ENCODE measurements around the gene ARMH2. TPM values are rescaled to one million over a fixed set of nuclear protein-coding genes. Genes with fewer than 3 reads are reported as not detected.
A peak's percentile ranks its signal among the peaks of the same experiment; 100 is the strongest.

Gene ARMH2
- total RNA-seq, 4 donors from 2014 or later, result not detected

- no peaks in the 10 kb centered on the region for H3K9me3 ChIP-seq
- no peaks in the 10 kb centered on the region for H3K27me3 ChIP-seq
- TF ChIP-seq EP300 (IDR thresholded peaks at IDR 0.05) (no peak), POLR2A (IDR thresholded peaks at IDR 0.05) (no peak), CTCF (IDR thresholded peaks at IDR 0.05) (no peak), POLR2AphosphoS5 (IDR thresholded peaks at IDR 0.05) (no peak)
- H3K27ac ChIP-seq, result no peak overlapping the region
- peaks cover 47% of the 10 kb centered on the region for H3K4me1 ChIP-seq
- WGBS, result 90% methylated on average over 4 of the region's 4 CpGs
- H3K4me3 ChIP-seq, result no peak overlapping the region
- no peak for DNase-seq (ENCODE audit: low spot score in 2 of 2)
- no peaks in the 10 kb centered on the region for H3K36me3 ChIP-seq
Observed at GRCh38 chr6:24833711-24834386, 35.1 kb upstream of the ARMH2 start.

GRCh38 chr6:24832794-24833193, 34.1 kb upstream of the ARMH2 start:
- Histone ChIP-seq H3K36me3 (no peaks in the 10 kb centered on the region), H3K9me3 (no peaks in the 10 kb centered on the region), H3K4me3 (no peak overlapping the region), H3K27ac (peak overlapping the region; percentile 48), H3K27me3 (no peaks in the 10 kb centered on the region), H3K4me1 (peaks cover 41% of the 10 kb centered on the region)
- 93% methylated on average over 1 of the region's 1 CpG for WGBS
- no peak for DNase-seq (ENCODE audit: low spot score in 2 of 2)
- TF ChIP-seq POLR2AphosphoS5 (IDR thresholded peaks at IDR 0.05), result no peak
- TF ChIP-seq CTCF (IDR thresholded peaks at IDR 0.05), result no peak
- no peak for TF ChIP-seq POLR2A (IDR thresholded peaks at IDR 0.05)
- no peak for TF ChIP-seq EP300 (IDR thresholded peaks at IDR 0.05)

- H3K36me3 ChIP-seq, result no peaks in the 10 kb centered on the region
- no peak for DNase-seq (ENCODE audit: low spot score in 2 of 2)
- WGBS, result 58% methylated on average over 10 of the region's 10 CpGs
- H3K27ac ChIP-seq, result peak overlapping the region; percentile 48
- no peak overlapping the region for H3K4me3 ChIP-seq
- TF ChIP-seq POLR2AphosphoS5 (IDR thresholded peaks at IDR 0.05) (peak in 1 of 3 donors; percentile 6), POLR2A (IDR thresholded peaks at IDR 0.05) (no peak)
- H3K9me3 ChIP-seq, result no peaks in the 10 kb centered on the region
- peaks cover 43% of the 10 kb centered on the region for H3K4me1 ChIP-seq
- no peaks in the 10 kb centered on the region for H3K27me3 ChIP-seq
Observed at GRCh38 chr6:24831771-24832716, 33.3 kb upstream of the ARMH2 start.

- H3K27ac ChIP-seq, result no peak overlapping the region
- DNase-seq (ENCODE audit: low spot score in 2 of 2), result no peak
- H3K4me3 ChIP-seq, result no peak overlapping the region
- 86% methylated on average over 3 of the region's 3 CpGs for WGBS
- H3K36me3 ChIP-seq, result no peaks in the 10 kb centered on the region
- H3K27me3 ChIP-seq, result no peaks in the 10 kb centered on the region
- TF ChIP-seq POLR2AphosphoS5 (IDR thresholded peaks at IDR 0.05) (no peak), CTCF (IDR thresholded peaks at IDR 0.05) (no peak), EP300 (IDR thresholded peaks at IDR 0.05) (no peak), POLR2A (IDR thresholded peaks at IDR 0.05) (no peak)
- H3K4me1 ChIP-seq, result peaks cover 23% of the 10 kb centered on the region
- H3K9me3 ChIP-seq, result no peaks in the 10 kb centered on the region
Observed at GRCh38 chr6:24829657-24830056, 30.9 kb upstream of the ARMH2 start.

- Histone ChIP-seq H3K27me3 (no peaks in the 10 kb centered on the region), H3K36me3 (no peaks in the 10 kb centered on the region), H3K4me3 (no peak overlapping the region), H3K9me3 (no peaks in the 10 kb centered on the region), H3K27ac (no peak overlapping the region), H3K4me1 (peaks cover 20% of the 10 kb centered on the region)
- TF ChIP-seq CTCF (IDR thresholded peaks at IDR 0.05), result no peak
- TF ChIP-seq POLR2AphosphoS5 (IDR thresholded peaks at IDR 0.05), result no peak
- TF ChIP-seq POLR2A (IDR thresholded peaks at IDR 0.05), result no peak
- TF ChIP-seq EP300 (IDR thresholded peaks at IDR 0.05), result no peak
- DNase-seq (ENCODE audit: low spot score in 2 of 2), result no peak
- WGBS, result 82% methylated on average over 8 of the region's 8 CpGs
Observed at GRCh38 chr6:24827970-24828369, 29.3 kb upstream of the ARMH2 start.

Measured in suprapubic skin (tissue), 4 donors.